GM10847 (cell line): ENCODE measurements around the gene FDX2.
A peak's percentile ranks its signal among the peaks of the same experiment; 100 is the strongest.

Experiments
- POLR2A ChIP-seq: IDR thresholded peaks from 2 replicates; pipeline ENCODE4 v1.6.1; 2011; ENCODE audit not compliant: insufficient read length; ENCODE audit errors: extremely low read depth

FDX2 gene

DNA sequence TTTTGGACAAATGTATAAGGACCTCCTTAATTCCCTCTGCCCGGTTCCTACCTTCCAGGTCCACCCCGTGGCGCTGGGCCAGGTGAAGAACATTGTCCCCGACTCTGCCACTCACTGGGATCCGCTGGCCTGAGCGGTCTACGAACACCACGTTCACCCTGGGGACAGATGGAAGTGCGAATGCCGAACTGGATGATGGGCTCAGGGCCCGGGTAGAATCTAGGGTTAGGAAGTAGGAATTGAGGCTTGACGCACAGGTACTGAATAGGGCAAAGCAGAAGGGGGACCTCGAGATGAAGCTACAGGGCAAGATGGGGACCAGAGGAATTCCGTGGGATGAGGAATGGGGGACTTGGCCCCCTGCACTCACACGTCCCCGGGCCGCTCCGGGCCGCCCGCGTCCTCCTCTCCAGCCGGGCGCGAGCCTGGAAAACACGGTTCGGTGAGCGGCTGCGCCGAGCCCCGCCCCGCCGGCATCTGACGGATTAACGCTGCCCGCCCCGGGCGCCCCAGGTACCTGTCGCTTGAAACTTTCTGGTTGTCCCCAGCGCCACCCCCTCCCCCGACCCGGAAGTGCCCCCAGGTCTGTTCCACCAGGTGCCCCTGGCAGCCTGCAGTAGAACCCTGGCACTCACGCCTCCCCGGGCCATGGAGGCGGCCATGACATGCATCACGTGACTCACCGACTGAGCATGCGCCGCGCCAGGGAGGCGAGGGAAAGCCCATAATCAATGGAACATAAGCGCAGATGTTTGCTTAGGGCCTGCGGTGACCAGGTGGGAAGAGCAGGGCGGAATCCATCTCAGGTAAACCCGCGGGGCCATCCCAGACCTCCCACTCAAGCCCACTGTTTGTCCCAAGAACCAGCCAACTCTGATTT, at the start of gene FDX2:
FDX2 (minus strand) TSS at position 681 of the 880 bp plus-strand sequence; CDS start at position 662, 19 bp downstream.
- peak; percentile 72 for TF ChIP-seq POLR2A

- TF ChIP-seq POLR2A, result no peak
Measured at GRCh38 chr19:10365518-10365917, 49.7 kb upstream of the FDX2 start.

DNA sequence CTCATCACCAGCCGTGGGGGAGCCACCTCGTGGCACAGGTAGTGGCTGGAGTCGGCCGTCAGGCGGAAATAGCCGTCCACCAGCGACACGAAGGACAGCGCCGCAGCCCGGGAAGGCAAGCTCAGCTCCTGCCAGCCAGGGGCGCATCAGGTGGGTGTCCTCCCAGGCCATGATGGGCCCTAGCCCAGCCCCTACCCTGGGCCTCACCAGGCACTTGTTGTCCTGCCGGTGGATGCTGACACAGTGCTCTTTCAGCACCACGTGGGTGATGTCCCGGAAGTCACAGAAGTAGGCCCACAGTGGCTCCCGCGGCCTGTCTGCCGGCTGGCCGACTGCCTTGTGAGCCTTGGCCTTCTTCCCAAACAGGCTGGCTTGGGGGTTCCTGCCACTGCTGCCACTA, 48.8 kb upstream of the FDX2 start:
- TF ChIP-seq POLR2A, result no peak

- no peak for TF ChIP-seq POLR2A
Measured at GRCh38 chr19:10363789-10364281, 48.0 kb upstream of the FDX2 start.

DNA sequence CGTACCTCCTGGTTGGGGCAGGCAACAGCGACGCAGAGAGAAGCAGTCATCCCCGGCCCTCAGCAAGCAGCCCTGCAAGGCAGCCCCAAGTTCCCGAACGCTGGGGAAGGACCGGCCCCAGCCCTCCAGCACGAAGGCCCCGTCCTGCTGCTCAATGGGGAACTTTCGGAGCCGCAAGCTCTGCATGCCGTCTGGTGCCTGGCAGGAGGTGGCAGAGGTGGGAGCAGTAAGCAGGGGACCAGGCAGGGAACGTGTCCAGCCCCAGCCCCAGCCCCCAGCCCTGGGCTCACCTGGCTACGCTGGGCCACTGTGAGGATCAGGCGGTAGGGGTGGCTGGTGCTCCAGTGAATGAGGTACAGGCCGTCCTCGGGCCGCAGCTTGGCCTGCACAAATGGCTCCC, 46.4 kb upstream of the FDX2 start:
- no peak for TF ChIP-seq POLR2A

- TF ChIP-seq POLR2A, result no peak
Measured at GRCh38 chr19:10361569-10362011, 45.8 kb upstream of the FDX2 start.

GRCh38 chr19:10356431-10356830, 40.6 kb upstream of the FDX2 start:
- TF ChIP-seq POLR2A, result no peak

DNA sequence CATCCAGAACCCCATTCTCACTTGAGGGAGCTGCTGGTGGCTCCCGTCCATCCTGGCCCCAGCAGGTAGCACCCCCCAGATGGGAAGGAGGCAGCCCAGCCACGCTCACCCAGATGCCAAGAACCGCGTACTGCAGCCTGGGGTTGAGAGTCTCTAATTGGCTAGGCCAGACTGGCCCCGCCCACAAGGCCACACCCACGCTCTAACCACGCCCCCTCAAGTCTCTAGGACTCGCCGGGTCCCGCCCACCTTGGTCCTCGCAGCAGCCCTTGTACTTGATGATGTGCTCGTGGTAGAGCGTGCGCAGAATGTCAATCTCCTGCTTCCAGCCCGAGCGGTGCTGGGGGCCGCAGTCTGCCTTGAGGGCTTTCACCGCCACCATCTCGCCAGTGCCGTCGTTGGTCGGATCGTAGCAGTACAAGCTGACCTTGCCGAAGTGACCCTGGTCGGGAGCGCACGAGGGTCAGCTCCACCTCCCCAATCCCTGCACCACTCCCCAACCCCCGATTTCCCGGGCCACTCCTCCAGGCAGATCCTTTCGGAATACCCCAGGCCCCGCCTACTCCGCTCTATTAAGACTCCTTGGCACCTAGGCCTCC, 38.1 kb upstream of the FDX2 start:
- TF ChIP-seq POLR2A, result no peak

DNA sequence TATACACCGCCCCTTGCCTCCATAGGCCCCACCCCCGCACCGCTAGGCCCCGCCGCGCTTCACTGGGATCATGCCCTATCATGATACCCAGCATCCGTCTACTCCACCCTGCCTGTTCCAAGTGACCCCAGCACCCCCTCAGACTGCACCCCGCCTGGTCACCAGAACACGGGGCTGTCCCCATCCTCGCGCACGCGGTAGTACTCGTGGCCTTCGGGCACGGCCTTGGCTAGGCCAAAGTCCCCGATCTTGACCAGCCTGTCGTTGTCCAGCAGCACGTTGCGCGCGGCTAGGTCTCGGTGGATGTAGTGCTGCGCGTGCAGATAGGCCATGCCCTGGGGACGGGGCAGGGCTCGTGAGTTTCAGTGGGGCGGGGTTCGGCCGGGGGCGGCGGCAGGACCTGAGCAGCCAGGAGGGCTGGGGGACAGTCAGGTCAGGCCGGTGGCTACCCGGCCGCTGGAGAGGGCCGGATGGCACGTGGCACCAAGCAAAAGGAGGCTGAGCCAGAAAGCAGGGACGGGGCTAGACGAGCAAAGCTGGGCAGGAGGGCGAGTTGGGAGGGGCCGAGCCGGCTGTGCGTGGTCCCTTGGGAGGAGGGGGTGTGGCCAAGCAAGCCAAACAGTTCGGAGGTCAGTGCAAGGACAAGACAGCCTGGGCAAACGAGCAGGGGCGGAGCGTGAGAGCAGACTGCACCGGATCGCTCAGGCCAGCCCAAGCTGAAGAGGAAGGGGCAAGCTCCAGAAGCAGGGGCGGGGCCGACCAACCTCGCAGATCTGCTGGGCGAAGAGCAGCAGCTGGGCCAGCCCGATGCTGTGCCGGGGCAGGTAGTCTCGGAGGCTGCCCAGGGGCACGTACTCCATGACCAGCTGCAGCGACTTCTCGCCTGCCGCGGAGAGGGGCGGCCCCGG, 37.2 kb upstream of the FDX2 start:
- TF ChIP-seq POLR2A, result no peak

GRCh38 chr19:10346509-10346908, 30.7 kb upstream of the FDX2 start:
- no peak for TF ChIP-seq POLR2A

DNA sequence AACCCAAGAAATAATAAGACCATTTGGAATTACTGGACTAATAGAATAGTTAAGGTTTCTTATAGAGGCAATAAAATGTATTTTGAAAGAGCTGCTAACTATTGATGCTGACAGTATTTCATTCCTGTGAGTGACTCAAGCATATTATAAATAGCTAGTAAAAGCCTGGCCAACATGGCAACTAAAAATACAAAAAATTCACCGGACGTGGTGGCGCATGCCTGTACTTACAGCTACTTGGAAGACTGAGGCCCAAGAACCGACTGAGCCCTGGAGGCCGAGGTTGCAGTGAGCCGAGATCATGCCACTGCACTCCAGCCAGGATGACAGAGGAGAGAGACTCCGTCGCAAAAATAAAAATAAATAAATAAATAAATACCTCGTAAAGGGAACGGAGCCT, 29.0 kb upstream of the FDX2 start:
- TF ChIP-seq POLR2A, result no peak

DNA sequence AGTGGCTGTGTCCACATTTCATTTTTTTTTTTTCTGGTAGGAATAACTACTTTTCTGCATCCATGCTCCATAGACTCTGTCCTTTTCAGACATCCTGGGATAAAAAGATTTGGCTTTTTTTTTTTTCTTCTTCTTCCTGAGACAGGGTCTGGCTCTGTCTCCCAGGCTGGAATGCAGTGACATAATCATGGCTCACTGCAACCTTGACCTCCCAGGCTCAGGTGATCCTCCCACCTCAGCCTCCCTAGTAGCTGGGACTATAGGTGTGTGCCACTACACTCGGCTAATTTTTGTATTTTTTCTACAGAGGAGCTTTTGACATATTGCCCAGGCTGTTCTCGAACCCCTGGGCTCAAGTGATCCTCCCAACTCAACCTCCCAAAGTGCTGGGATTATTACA, 27.7 kb upstream of the FDX2 start:
- TF ChIP-seq POLR2A, result no peak

GRCh38 chr19:10339977-10340376, 24.2 kb upstream of the FDX2 start:
- TF ChIP-seq POLR2A, result no peak

GRCh38 chr19:10339380-10339960, 23.7 kb upstream of the FDX2 start, which contains the start of gene ICAM3:
ICAM3 (minus strand) TSS chr19:10339624; CDS start chr19:10339614, 10 bp downstream.
- peak; percentile 82 for TF ChIP-seq POLR2A

DNA sequence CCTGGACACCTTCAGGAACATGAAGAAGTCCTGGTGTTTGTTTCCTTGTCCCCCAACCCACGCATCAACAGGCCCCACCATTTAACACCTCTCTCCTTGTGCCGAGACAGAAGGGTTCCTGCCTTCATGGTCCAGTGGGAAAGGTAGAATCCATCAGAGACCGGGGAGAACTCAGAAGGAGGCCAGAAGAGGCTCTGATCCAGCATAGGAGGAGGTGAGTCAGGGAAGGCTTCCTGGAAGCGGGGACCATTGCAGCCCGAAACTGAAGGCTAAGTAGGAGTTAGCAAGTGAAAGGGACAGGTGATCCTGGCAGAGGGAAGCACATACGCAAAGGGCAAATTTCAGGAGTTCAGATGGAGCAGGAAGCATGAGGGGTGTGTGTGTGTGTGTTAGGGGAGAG, 23.1 kb upstream of the FDX2 start:
- TF ChIP-seq POLR2A, result no peak
